HCT116 (cell line): ENCODE results near the gene UTF1. TPM values are rescaled to one million over a fixed set of nuclear protein-coding genes. Genes with fewer than 3 reads are reported as not detected.

ENCODE experiments used
- ATAC-seq: fragments of 200-7000 bp; cut with Tn5 transposase; 2 replicates; pipeline ENCODE4 v1.9.1; 2020; ENCODE audit warnings: mild to moderate bottlenecking, moderate library complexity
- BruUV-seq: library from RNA; stranded (reverse); fragments of 400-500 nt; replicated peaks from 2 replicates; lab custom pipeline; 2021; lab: Mats Ljungman, UMichigan
- CTCF ChIA-PET: fragments of 300-600 bp; sonication (Branson Sonifier 250); formaldehyde crosslinking; loops from one replicate; lab custom pipeline; 2021; ENCODE audit warnings: antibody characterized with exemption; lab: Charles Lee
- POLR2A ChIA-PET: fragments of 300-600, 350-600 bp; sonication (Branson Sonifier 250); formaldehyde crosslinking; loops from one replicate; lab custom pipeline; 2021; ENCODE audit warnings: antibody characterized with exemption; lab: Charles Lee
- RAD21 ChIA-PET, 2 experiments: fragments of 300-600 bp; sonication (Branson Sonifier 250); formaldehyde crosslinking; loops; one replicate each; lab custom pipeline; 2023; ENCODE audit warnings: low total read pairs in 2 of 2; ENCODE audit not compliant: uncharacterized antibody in 2 of 2, unreplicated experiment in 2 of 2, low non-redundant PET in 1 of 2; lab: Charles Lee
- DNase-seq: peaks from one replicate; pipeline ENCODE4 v3.0.0-alpha.2; 2010; ENCODE audit warnings: low read depth, low spot score
- H2AFZ ChIP-seq: fragments of 200-600 bp; shearing (Covaris generic), sonication (generic); 2 replicates; pipeline ENCODE4 v1.6.1; 2017; ENCODE audit warnings: low read depth, mixed run types, mixed read lengths, antibody characterized with exemption, low read length; ENCODE audit not compliant: poor library complexity, severe bottlenecking
- H3K27ac ChIP-seq: 2 replicates; pipeline ENCODE4 v1.5.1; 2012; ENCODE audit warnings: low read depth, low read length
- H3K27me3 ChIP-seq: fragments of 200-600 bp; sonication (generic); 2 replicates; pipeline ENCODE4 v1.6.1; 2016; ENCODE audit warnings: mixed run types, low read length, mixed read lengths; ENCODE audit not compliant: insufficient read depth
- H3K36me3 ChIP-seq, 2 experiments: fragments of 200-500 bp in 1 of 2; fragments of 200-600 bp in 1 of 2; sonication (Bioruptor generic) in 1 of 2; sonication (generic) in 1 of 2; 2 replicates each; pipeline versions ENCODE4 v1.5.1 to v1.6.1; 2014 to 2016; ENCODE audit warnings: low read length in 2 of 2, inconsistent platforms in 1 of 2, mixed read lengths in 1 of 2, mixed run types in 1 of 2; ENCODE audit not compliant: insufficient read depth in 2 of 2, control insufficient read depth in 1 of 2
- H3K4me1 ChIP-seq, 2 experiments: fragments of 200-600 bp in 1 of 2; sonication (generic) in 1 of 2; 2 replicates each; pipeline versions ENCODE4 v1.5.1 to v1.6.1; 2012 to 2017; ENCODE audit warnings: low read length in 2 of 2, inconsistent platforms in 1 of 2, mild to moderate bottlenecking in 1 of 2, mixed read lengths in 1 of 2, mixed run types in 1 of 2, moderate library complexity in 1 of 2; ENCODE audit not compliant: insufficient read depth in 2 of 2, control insufficient read depth in 1 of 2
- H3K4me2 ChIP-seq: fragments of 200-600 bp; sonication (generic); 2 replicates; pipeline ENCODE4 v1.6.1; 2017; ENCODE audit warnings: mixed run types, low read length, mixed read lengths
- H3K4me3 ChIP-seq, 2 experiments: fragments of 200-600 bp in 1 of 2; sonication (generic) in 1 of 2; replicated peaks in 1 of 2; 2 replicates each; pipeline ENCODE4 v1.5.1; 2011 to 2016; ENCODE audit warnings: low read length in 2 of 2, control low read depth in 1 of 2, low read depth in 1 of 2, mild to moderate bottlenecking in 1 of 2, mixed read lengths in 1 of 2, mixed run types in 1 of 2
- H3K79me2 ChIP-seq: fragments of 200-600 bp; sonication (generic); 2 replicates; pipeline ENCODE4 v1.6.1; 2017; ENCODE audit warnings: mild to moderate bottlenecking, mixed run types, low read length, moderate library complexity, mixed read lengths; ENCODE audit not compliant: insufficient read depth
- H3K9ac ChIP-seq: fragments of 200-600 bp; sonication (generic); 2 replicates; pipeline ENCODE4 v1.6.1; 2016; ENCODE audit warnings: low read length, mixed read lengths
- H3K9me2 ChIP-seq: fragments of 200-600 bp; sonication (generic), shearing (Covaris generic); 2 replicates; pipeline ENCODE4 v1.6.1; 2017; ENCODE audit warnings: mixed run types, mild to moderate bottlenecking, moderate library complexity; ENCODE audit not compliant: insufficient read depth
- H3K9me3 ChIP-seq, 2 experiments: fragments of 200-500 bp in 1 of 2; fragments of 200-600 bp in 1 of 2; sonication (Bioruptor generic) in 1 of 2; sonication (generic) in 1 of 2; 2 replicates each; pipeline ENCODE4 v1.6.1; 2014 to 2017; ENCODE audit warnings: low read length in 2 of 2, mixed read lengths in 2 of 2, inconsistent platforms in 1 of 2, low read depth in 1 of 2, mild to moderate bottlenecking in 1 of 2, mixed run types in 1 of 2, moderate library complexity in 1 of 2; ENCODE audit not compliant: control insufficient read depth in 1 of 2, insufficient read depth in 1 of 2
- H4K20me1 ChIP-seq: fragments of 200-600 bp; sonication (generic), shearing (Covaris generic); 2 replicates; pipeline ENCODE4 v1.6.1; 2017; ENCODE audit warnings: mixed run types, mild to moderate bottlenecking, moderate library complexity; ENCODE audit not compliant: insufficient read depth
- ATF3 ChIP-seq: IDR thresholded peaks from 2 replicates; pipeline ENCODE4 v1.6.1; 2012
- CBX3 ChIP-seq: IDR thresholded peaks from 2 replicates; pipeline ENCODE4 v1.6.1; 2012; ENCODE audit warnings: low read depth
- CEBPB ChIP-seq: IDR thresholded peaks from 2 replicates; pipeline ENCODE4 v1.6.1; 2012; ENCODE audit warnings: low read depth
- CTCF ChIP-seq, 3 experiments: fragments of 200-600 bp in 1 of 3; sonication (generic) in 1 of 3; IDR thresholded peaks in 2 of 3; conservative IDR thresholded peaks in 1 of 3; 2 replicates each; pipeline ENCODE4 v1.5.1; 2012 to 2017; ENCODE audit warnings: low read depth in 2 of 3, low read length in 2 of 3, antibody characterized with exemption in 1 of 3, borderline replicate concordance in 1 of 3, control low read depth in 1 of 3, mild to moderate bottlenecking in 1 of 3, mixed read lengths in 1 of 3, mixed run types in 1 of 3, moderate library complexity in 1 of 3; ENCODE audit not compliant: insufficient read depth in 1 of 3
- EZH2 ChIP-seq: fragments of 200-600 bp; sonication (generic); IDR thresholded peaks from 2 replicates; pipeline ENCODE4 v1.6.1; 2017; ENCODE audit warnings: antibody characterized with exemption, mixed run types
- FOSL1 ChIP-seq: IDR thresholded peaks from 2 replicates; pipeline ENCODE4 v1.6.1; 2012; ENCODE audit warnings: low read depth
- JUND ChIP-seq: IDR thresholded peaks from 2 replicates; pipeline ENCODE4 v1.6.1; 2012
- MAX ChIP-seq: IDR thresholded peaks from 2 replicates; pipeline ENCODE4 v1.6.1; 2012
- POLR2AphosphoS5 ChIP-seq: IDR thresholded peaks from 2 replicates; pipeline ENCODE4 v1.6.1; 2011; ENCODE audit warnings: mild to moderate bottlenecking, low read depth, low read length, moderate library complexity
- RAD21 ChIP-seq: IDR thresholded peaks from 2 replicates; pipeline ENCODE4 v1.6.1; 2012; ENCODE audit warnings: low read depth, mild to moderate bottlenecking
- TCF7L2 ChIP-seq: IDR thresholded peaks from 2 replicates; pipeline ENCODE4 v1.7.0; 2011; ENCODE audit warnings: borderline replicate concordance, inconsistent platforms; ENCODE audit not compliant: insufficient read depth, insufficient read length; ENCODE audit errors: extremely low read depth
- YY1 ChIP-seq: IDR thresholded peaks from 2 replicates; pipeline ENCODE4 v1.6.1; 2011; ENCODE audit warnings: low read length, low read depth, moderate library complexity, mild to moderate bottlenecking; ENCODE audit not compliant: insufficient replicate concordance; ENCODE audit errors: extremely low read depth
- ZBTB33 ChIP-seq: IDR thresholded peaks from 2 replicates; pipeline ENCODE4 v1.6.1; 2011; ENCODE audit warnings: mild to moderate bottlenecking, low read length, moderate library complexity; ENCODE audit not compliant: insufficient replicate concordance; ENCODE audit errors: extremely low read depth
- intact Hi-C: fragments of 100-400 bp; cut with micrococcal nuclease; formaldehyde crosslinking; loops from 2 replicates; pipeline ENCODE4 v1.10.0; 2022
- total RNA-seq: library from RNA; stranded (reverse); gene quantifications from one replicate; pipeline ENCODE4 v1.2.1, GENCODE V29; 2021; ENCODE audit not compliant: unreplicated experiment

Gene UTF1
- total RNA-seq, 1 experiment from 2014 or later, result not detected

- no peaks in the 10 kb centered on the region for H3K4me1 ChIP-seq
- no peaks in the 10 kb centered on the region for H3K9me3 ChIP-seq
- H3K27me3 ChIP-seq, result no peaks in the 10 kb centered on the region
- H3K27ac ChIP-seq, result no peak overlapping the region
- POLR2A ChIA-PET, result no interaction called here
- H3K9me2 ChIP-seq, result no peaks in the 10 kb centered on the region
- no peak overlapping the region for H3K9ac ChIP-seq
- H3K36me3 ChIP-seq, result no peaks in the 10 kb centered on the region
- H2AFZ ChIP-seq, result no peak overlapping the region
- no peaks in the 10 kb centered on the region for H3K79me2 ChIP-seq
- intact Hi-C loops, result no loop called here
- TF ChIP-seq ZBTB33 (no peak), POLR2AphosphoS5 (no peak), CEBPB (no peak), RAD21 (no peak)
- TF ChIP-seq, all 23 proteins: peak for 0
- H3K4me2 ChIP-seq, result no peak overlapping the region
- no TSS peak for BruUV-seq
- ChIA-PET RAD21 (no interaction called here), CTCF (no interaction called here)
- H3K4me3 ChIP-seq, result no peak overlapping the region
- DNase-seq (no peak), ATAC-seq (no peak)
- H4K20me1 ChIP-seq, result no peaks in the 10 kb centered on the region
Observed at GRCh38 chr10:133209641-133210040, 20.4 kb upstream of the UTF1 start.

GRCh38 chr10:133210398-133211140 is 19.4 kb upstream of the UTF1 start:
- Histone ChIP-seq H3K4me1 (no peaks in the 10 kb centered on the region), H4K20me1 (no peaks in the 10 kb centered on the region), H3K27me3 (no peaks in the 10 kb centered on the region), H3K9me3 (no peaks in the 10 kb centered on the region), H3K4me3 (no peak overlapping the region), H3K9ac (no peak overlapping the region), H2AFZ (no peak overlapping the region), H3K27ac (no peak overlapping the region), H3K4me2 (no peak overlapping the region), H3K79me2 (no peaks in the 10 kb centered on the region), H3K9me2 (no peaks in the 10 kb centered on the region), H3K36me3 (no peaks in the 10 kb centered on the region)
- no peak for ATAC-seq
- no TSS peak for BruUV-seq
- ChIA-PET CTCF (no interaction called here), RAD21 (no interaction called here), POLR2A (no interaction called here)
- intact Hi-C loops, result no loop called here
- no peak for DNase-seq
- no peak for TF ChIP-seq YY1
- TF ChIP-seq FOSL1, result no peak
- TF ChIP-seq MAX, result no peak
- no peak for TF ChIP-seq CTCF (IDR thresholded peaks at IDR 0.05 in 2 of 3, conservative IDR thresholded peaks at IDR 0.05 in 1 of 3; ENCODE audit: borderline replicate concordance in 1 of 3, insufficient read depth in 1 of 3, low read depth in 2 of 3, low read length in 2 of 3)
- no peak for TF ChIP-seq JUND
- TF ChIP-seq CBX3, result no peak
- no peak for TF ChIP-seq TCF7L2
- TF ChIP-seq POLR2AphosphoS5, result no peak
- TF ChIP-seq EZH2, result no peak
- no peak for TF ChIP-seq ATF3
